WERI-Rb-1 (cell line): ENCODE measurements around the gene NSUN4.

Experiments
- DNase-seq: peaks from one replicate; pipeline ENCODE4 v3.0.0-alpha.2; 2020
- H3K27ac ChIP-seq: fragments of 250-450 bp; sonication (Bioruptor Pico); 2 replicates; pipeline ENCODE4 v1.5.1; 2020; ENCODE audit warnings: mild to moderate bottlenecking, moderate library complexity
- H3K27me3 ChIP-seq: fragments of 250-450 bp; sonication (Bioruptor Pico); 2 replicates; pipeline ENCODE4 v1.5.1; 2021; ENCODE audit warnings: mild to moderate bottlenecking, low read depth, moderate library complexity; ENCODE audit not compliant: insufficient read depth, severe bottlenecking
- H3K36me3 ChIP-seq: fragments of 250-450 bp; sonication (Bioruptor Pico); 2 replicates; pipeline ENCODE4 v1.5.1; 2020; ENCODE audit warnings: mild to moderate bottlenecking, moderate library complexity
- H3K4me3 ChIP-seq: 2 replicates; pipeline ENCODE4 v1.5.1; 2011; ENCODE audit warnings: low read depth, mild to moderate bottlenecking, control low read depth, low read length
- H3K9me3 ChIP-seq: fragments of 250-450 bp; sonication (Bioruptor Pico); 2 replicates; pipeline ENCODE4 v1.5.1; 2021; ENCODE audit warnings: mild to moderate bottlenecking, moderate library complexity; ENCODE audit not compliant: severe bottlenecking
- TF ChIP-seq, protein P1 (sequence below): IDR thresholded peaks from 2 replicates; pipeline ENCODE4 v1.5.1; 2011; ENCODE audit warnings: low read depth, mild to moderate bottlenecking, control low read depth, inconsistent platforms, low read length

NSUN4 gene

DNA sequence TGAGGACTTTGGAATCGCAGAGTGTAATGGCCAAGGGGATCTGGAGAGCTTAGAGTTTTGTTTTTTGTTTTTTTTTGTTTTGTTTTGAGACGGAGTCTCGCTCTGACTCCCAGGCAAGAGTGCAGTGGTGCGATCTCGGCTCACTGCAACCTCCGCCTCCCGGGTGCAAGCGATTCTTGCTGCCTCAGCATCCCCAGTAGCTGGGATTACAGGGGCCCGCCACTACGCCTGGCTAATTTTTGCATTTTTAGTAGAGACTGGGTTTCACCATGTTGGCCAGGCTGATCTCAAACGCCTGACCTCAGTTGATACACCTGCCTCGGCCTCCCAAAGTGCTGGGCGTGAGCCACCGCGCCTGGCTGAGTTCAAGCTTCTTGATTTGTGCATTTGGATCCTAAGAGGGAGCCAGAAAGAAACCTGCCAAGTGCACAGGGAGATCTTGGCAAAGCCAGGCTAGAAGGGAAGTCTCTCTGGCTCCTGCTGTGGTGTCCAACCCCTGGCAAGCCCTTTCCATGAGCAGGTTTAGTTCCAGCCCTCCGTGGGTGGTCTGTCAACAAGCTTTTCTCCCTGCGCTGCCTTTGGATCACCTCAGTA, 54.4 kb downstream of the NSUN4 start:
- peak overlapping the region; percentile 56 for H3K4me3 ChIP-seq
- no peak for DNase-seq

DNA sequence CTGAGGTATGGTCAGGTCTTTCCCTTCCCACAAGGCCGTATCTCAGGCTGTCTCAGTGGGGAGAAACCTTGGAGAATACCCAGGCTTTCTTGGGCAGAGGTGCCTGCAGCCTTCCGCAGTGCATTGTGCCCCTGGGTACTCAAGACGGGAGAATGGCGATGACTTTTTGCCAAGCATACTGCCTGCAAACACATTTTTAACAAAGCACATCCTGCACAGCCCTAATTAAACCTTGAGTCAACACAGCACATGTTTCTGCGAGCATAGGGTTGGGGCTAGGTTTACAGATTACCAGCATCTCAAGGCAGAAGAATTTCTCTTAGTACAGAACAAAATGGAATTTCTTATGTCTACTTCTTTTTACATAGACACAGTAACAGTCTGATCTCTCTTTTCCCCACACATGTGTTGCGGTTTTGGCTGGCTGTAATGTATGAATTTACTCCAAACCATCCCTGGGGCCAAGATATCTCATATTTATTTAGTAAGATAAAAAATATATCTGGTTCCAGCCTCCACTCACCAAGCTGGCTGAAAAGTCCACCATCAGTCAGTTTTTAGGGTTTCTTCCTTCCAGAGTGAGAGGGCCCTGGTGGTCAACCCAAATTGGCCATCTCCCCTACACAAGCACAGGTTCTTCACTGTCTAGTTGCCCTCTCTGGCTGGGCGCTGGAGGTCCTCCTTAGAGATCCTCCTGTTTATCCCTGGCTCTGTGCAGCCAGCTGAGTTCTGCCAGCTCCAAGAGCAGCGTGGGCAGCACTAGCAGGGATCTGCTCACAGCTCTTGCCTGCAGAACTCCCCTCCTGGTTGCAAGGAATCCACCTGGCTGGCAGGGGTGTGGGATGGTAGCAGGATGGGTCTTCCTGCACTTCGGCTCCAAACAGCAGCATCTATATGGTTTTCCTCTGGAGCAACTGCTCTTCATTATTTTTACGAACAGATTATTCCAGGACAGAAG, 56.1 kb downstream of the NSUN4 start:
- Histone ChIP-seq H3K27me3 (no peaks in the 10 kb centered on the region), H3K9me3 (peaks cover 18% of the 10 kb centered on the region), H3K4me3 (no peak overlapping the region), H3K36me3 (no peaks in the 10 kb centered on the region), H3K27ac (no peak overlapping the region)
- TF ChIP-seq, protein P1, sequence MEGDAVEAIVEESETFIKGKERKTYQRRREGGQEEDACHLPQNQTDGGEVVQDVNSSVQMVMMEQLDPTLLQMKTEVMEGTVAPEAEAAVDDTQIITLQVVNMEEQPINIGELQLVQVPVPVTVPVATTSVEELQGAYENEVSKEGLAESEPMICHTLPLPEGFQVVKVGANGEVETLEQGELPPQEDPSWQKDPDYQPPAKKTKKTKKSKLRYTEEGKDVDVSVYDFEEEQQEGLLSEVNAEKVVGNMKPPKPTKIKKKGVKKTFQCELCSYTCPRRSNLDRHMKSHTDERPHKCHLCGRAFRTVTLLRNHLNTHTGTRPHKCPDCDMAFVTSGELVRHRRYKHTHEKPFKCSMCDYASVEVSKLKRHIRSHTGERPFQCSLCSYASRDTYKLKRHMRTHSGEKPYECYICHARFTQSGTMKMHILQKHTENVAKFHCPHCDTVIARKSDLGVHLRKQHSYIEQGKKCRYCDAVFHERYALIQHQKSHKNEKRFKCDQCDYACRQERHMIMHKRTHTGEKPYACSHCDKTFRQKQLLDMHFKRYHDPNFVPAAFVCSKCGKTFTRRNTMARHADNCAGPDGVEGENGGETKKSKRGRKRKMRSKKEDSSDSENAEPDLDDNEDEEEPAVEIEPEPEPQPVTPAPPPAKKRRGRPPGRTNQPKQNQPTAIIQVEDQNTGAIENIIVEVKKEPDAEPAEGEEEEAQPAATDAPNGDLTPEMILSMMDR = no peak
- no peak for DNase-seq

More for the DNA sequence above, 54.4 kb downstream of the NSUN4 start:
- H3K27ac ChIP-seq = no peak overlapping the region
- no peaks in the 10 kb centered on the region for H3K27me3 ChIP-seq
- TF ChIP-seq, protein P1 = no peak
- H3K9me3 ChIP-seq = peaks cover 18% of the 10 kb centered on the region
- no peaks in the 10 kb centered on the region for H3K36me3 ChIP-seq

DNA sequence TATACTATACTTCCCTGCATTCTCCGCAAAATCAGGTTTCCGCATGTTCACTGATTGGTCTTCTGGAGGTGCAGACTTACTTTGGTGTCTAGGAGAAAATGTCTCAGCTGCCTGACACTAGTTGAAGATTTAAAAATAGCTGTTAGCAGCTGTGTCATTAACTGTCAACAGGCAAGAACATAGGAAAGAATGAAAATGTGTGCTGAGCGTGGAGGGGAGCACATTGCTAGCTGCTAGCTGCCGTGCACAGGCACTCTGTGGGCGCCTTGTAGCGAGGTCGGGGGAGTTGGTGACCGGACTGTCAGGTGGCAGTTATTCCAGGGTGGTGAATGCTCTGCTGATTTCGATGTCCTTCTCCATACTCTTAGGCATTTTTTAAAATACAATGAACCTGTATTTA, 58.7 kb downstream of the NSUN4 start:
- Histone ChIP-seq H3K36me3 (no peaks in the 10 kb centered on the region; the same call in 1 of the 2 replicates), H3K27me3 (no peaks in the 10 kb centered on the region), H3K27ac (no peak overlapping the region), H3K4me3 (no peak overlapping the region), H3K9me3 (no peaks in the 10 kb centered on the region)
- TF ChIP-seq, protein P1 = no peak
- DNase-seq = no peak

DNA sequence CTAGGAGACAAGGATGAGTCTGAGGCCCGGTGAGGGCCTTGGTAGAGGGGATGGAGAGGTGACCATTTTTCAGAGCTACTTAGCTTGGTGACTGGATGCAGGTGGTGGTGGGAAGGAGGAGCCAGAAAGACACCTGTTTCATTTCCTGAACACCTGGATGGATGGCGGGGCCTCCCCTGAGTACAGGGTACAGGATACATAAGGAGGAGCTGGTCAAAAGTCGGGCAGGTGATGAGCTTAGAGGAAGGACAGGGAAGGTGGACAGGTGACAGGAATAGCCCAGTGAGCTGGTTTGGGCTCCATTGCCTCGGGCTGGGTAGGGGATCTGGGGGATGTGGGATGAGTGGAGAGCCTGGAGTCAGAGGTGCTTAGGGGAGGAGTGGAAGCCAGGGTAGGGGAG, 59.8 kb downstream of the NSUN4 start:
- no peak for DNase-seq
- H3K27me3 ChIP-seq = no peaks in the 10 kb centered on the region
- no peak overlapping the region for H3K27ac ChIP-seq
- H3K4me3 ChIP-seq = no peak overlapping the region
- no peaks in the 10 kb centered on the region; the same call in 1 of the 2 replicates for H3K36me3 ChIP-seq
- H3K9me3 ChIP-seq = no peaks in the 10 kb centered on the region
- TF ChIP-seq, protein P1 = no peak

DNA sequence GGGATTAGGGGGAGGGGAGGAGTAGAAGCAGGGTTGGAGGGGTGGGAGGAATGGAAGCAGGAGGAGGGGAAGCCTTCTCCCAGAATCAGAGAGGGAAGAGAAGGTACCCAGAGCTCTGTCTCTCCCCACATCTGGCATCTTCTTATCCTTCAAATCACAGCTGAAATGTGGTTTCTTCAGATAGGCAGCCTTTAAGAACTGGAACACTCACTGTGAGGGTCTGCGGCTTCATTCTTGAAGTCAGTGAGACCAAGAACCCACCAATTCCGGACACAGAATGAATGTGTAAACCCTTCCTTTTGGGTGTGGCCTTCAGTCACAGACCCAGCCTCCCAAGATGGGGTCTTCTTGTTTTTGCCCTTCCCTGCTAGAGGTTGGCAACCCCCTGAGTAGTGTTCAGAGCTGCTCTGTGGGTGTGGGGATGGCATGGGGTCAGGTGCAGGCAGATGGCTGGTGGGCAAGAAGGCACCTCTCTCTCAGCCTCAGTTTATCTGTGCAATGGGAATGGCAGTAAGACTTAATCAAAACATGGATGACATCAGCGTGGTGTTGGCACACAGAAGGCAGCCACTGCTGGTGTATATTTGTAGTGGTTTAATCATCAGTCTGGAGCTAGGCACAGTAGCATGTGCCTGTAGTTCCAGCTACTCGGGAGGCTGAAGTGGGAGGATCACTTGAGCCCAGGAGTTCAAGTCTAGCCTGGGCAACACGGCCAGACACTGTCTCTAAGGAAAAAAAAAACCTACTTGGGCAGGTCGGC, 60.7 kb downstream of the NSUN4 start:
- H3K4me3 ChIP-seq = no peak overlapping the region
- TF ChIP-seq, protein P1 = no peak
- H3K27me3 ChIP-seq = no peaks in the 10 kb centered on the region
- H3K27ac ChIP-seq = no peak overlapping the region
- DNase-seq = no peak
- H3K9me3 ChIP-seq = no peaks in the 10 kb centered on the region
- H3K36me3 ChIP-seq = no peaks in the 10 kb centered on the region; the same call in 1 of the 2 replicates
